Tibial artery (tissue), 4 donors: ENCODE data around the gene KCTD21.

Experiments used
- DNase-seq, 2 donors: peaks; one replicate each; pipeline ENCODE4 v3.0.0-alpha.2; 2019
- H3K27ac ChIP-seq, 2 donors: fragments of 200-600 bp; sonication (generic) in 1 of 2; 1 replicate in 1 of 2; 2 replicates in 1 of 2; pipeline ENCODE4 v1.5.1; 2018 to 2019; ENCODE audit warnings: mild to moderate bottlenecking in 1 of 2
- H3K27me3 ChIP-seq, 2 donors: fragments of 200-600 bp; sonication (generic) in 1 of 2; one replicate each; pipeline versions ENCODE4 v1.5.1 to v1.6.0; 2016 to 2019
- H3K36me3 ChIP-seq, 3 donors: fragments of 200-600 bp; sonication (generic) in 2 of 3; one replicate each; pipeline ENCODE4 v1.5.1; 2016 to 2019; ENCODE audit warnings: mild to moderate bottlenecking in 2 of 3
- H3K4me1 ChIP-seq, 4 donors: fragments of 200-600 bp; sonication (generic) in 2 of 4; 1 replicate in 3 of 4; 2 replicates in 1 of 4; pipeline ENCODE4 v1.5.1; 2016 to 2019
- H3K4me3 ChIP-seq, 2 donors: fragments of 200-600 bp; sonication (generic) in 1 of 2; 1 replicate in 1 of 2; 2 replicates in 1 of 2; pipeline ENCODE4 v1.5.1; 2018 to 2019; ENCODE audit warnings: mild to moderate bottlenecking in 2 of 2
- H3K9me3 ChIP-seq, 3 donors: fragments of 200-600 bp; sonication (generic) in 1 of 3; one replicate each; pipeline ENCODE4 v1.5.1; 2016 to 2019
- CTCF ChIP-seq, 2 experiments: fragments of 200-600 bp in 1 of 2; fragments of 450-650 bp in 1 of 2; IDR thresholded peaks; one replicate each; pipeline ENCODE4 v1.5.1; 2017 to 2019; ENCODE audit warnings: antibody characterized with exemption in 2 of 2, mild to moderate bottlenecking in 1 of 2, moderate library complexity in 1 of 2
- intact Hi-C: fragments of 100-400 bp; cut with DNase I; formaldehyde crosslinking; loops from one replicate; pipeline ENCODE4 v1.15.0; 2023; ENCODE audit warnings: low total_unique reads

KCTD21 gene

GRCh38 chr11:78197816-78198215 lies 9.4 kb upstream of the KCTD21 start:
- intact Hi-C loops, result no loop called here
- TF ChIP-seq CTCF (IDR thresholded peaks at IDR 0.05), result no peak
- H3K4me3 ChIP-seq, result no peak overlapping the region
- peak in 1 of 2 donors; percentile 59 for DNase-seq
- no peaks in the 10 kb centered on the region for H3K9me3 ChIP-seq
- H3K27ac ChIP-seq, result no peak overlapping the region
- peaks cover 30 to 65% (median 49%) of the 10 kb centered on the region in 3 donors for H3K36me3 ChIP-seq
- no peaks in the 10 kb centered on the region for H3K27me3 ChIP-seq
- peaks cover 0 to 41% (median 22%) of the 10 kb centered on the region in 4 donors for H3K4me1 ChIP-seq

GRCh38 chr11:78196661-78197091 lies 8.2 kb upstream of the KCTD21 start:
- H3K27ac ChIP-seq, result no peak overlapping the region
- TF ChIP-seq CTCF (IDR thresholded peaks at IDR 0.05), result no peak
- H3K9me3 ChIP-seq, result no peaks in the 10 kb centered on the region
- intact Hi-C loops, result no loop called here
- no peak overlapping the region for H3K4me3 ChIP-seq
- peaks cover 0 to 52% (median 31%) of the 10 kb centered on the region in 4 donors for H3K4me1 ChIP-seq
- no peak for DNase-seq
- H3K27me3 ChIP-seq, result no peaks in the 10 kb centered on the region
- H3K36me3 ChIP-seq, result peaks cover 30 to 57% (median 42%) of the 10 kb centered on the region in 3 donors

- no peak overlapping the region for H3K4me3 ChIP-seq
- no peaks in the 10 kb centered on the region for H3K9me3 ChIP-seq
- DNase-seq, result no peak
- intact Hi-C loops, result no loop called here
- peaks cover 0 to 59% (median 34%) of the 10 kb centered on the region in 4 donors for H3K4me1 ChIP-seq
- peak overlapping the region in 1 of 2 donors; percentile 92 for H3K27ac ChIP-seq
- H3K27me3 ChIP-seq, result no peaks in the 10 kb centered on the region
- no peak for TF ChIP-seq CTCF (IDR thresholded peaks at IDR 0.05)
- peaks cover 26 to 51% (median 36%) of the 10 kb centered on the region in 3 donors for H3K36me3 ChIP-seq
Observed at GRCh38 chr11:78195917-78196560, 7.6 kb upstream of the KCTD21 start.

GRCh38 chr11:78194490-78194889 lies 6.1 kb upstream of the KCTD21 start:
- Histone ChIP-seq H3K9me3 (no peaks in the 10 kb centered on the region), H3K4me3 (no peak overlapping the region), H3K36me3 (peaks cover 13 to 35% (median 20%) of the 10 kb centered on the region in 3 donors), H3K27ac (peak overlapping the region; percentile 66 to 92), H3K4me1 (peaks cover 0 to 74% (median 49%) of the 10 kb centered on the region in 4 donors), H3K27me3 (no peaks in the 10 kb centered on the region)
- no peak for TF ChIP-seq CTCF (IDR thresholded peaks at IDR 0.05)
- peak in 1 of 2 donors; percentile 35 for DNase-seq
- intact Hi-C loops, result no loop called here

- H3K27ac ChIP-seq, result peak overlapping the region; percentile 66 to 92
- no peaks in the 10 kb centered on the region for H3K9me3 ChIP-seq
- peak in 1 of 2 donors; percentile 62 for DNase-seq
- H3K27me3 ChIP-seq, result no peaks in the 10 kb centered on the region
- no peak overlapping the region for H3K4me3 ChIP-seq
- no peak for TF ChIP-seq CTCF (IDR thresholded peaks at IDR 0.05)
- peaks cover 6 to 28% (median 13%) of the 10 kb centered on the region in 3 donors for H3K36me3 ChIP-seq
- peaks cover 0 to 75% (median 53%) of the 10 kb centered on the region in 4 donors for H3K4me1 ChIP-seq
- intact Hi-C loops, result no loop called here
Observed at GRCh38 chr11:78193806-78194205, 5.4 kb upstream of the KCTD21 start.
